ENCODE measurements around the gene HOMER3. TPM values are rescaled to one million over a fixed set of nuclear protein-coding genes. Genes with fewer than 3 reads are reported as not detected.

The HOMER3 gene
- total RNA-seq, 1 donor from 2014 or later = 50.6 TPM

GRCh38 chr19:18896421-18896841, 44.6 kb downstream of the HOMER3 start:
- no peaks in the 10 kb centered on the region for H3K27me3 Mint-ChIP-seq (ENCODE audit: low read depth)
- peaks cover 3% of the 10 kb centered on the region for H3K4me1 Mint-ChIP-seq (ENCODE audit: low read depth)
- H3K36me3 Mint-ChIP-seq (ENCODE audit: low read depth) = peaks cover 2% of the 10 kb centered on the region
- H3K27ac Mint-ChIP-seq (ENCODE audit: unreplicated experiment) = no peak overlapping the region
- TF ChIP-seq CTCF (IDR thresholded peaks at IDR 0.05) = peak; percentile 19
- peak overlapping the region; percentile 79 for H3K4me3 Mint-ChIP-seq (ENCODE audit: unreplicated experiment)
- no peak for DNase-seq (ENCODE audit: low spot score)
- no peaks in the 10 kb centered on the region for H3K9me3 Mint-ChIP-seq (ENCODE audit: low read depth)

DNA sequence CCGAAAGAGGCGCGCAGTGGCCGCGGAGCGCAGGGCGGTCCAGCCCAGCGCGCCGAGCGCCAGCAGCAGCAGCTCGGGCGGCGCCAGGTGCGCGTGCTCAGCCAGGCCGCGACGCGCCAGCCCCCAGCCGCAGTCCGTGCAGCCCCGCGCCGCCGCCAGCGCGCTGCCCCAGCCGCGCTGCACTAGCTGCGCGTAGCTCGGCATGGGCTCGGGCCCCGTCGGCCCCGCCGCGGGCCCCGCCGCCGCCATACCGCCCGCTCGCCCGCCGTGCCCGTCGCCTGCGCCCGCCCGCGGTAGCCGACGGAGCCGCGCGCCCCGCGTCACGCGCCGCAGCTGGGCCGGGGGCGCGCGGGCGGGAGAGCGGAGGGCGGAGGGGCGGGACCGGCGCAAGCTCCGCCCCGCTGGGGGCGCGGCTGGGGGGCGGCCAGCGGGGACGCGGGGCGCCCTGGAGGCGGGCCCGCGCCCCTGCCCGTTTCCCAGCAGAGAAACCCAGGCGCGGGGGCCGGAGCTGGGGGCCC, 45.1 kb downstream of the HOMER3 start, which contains the start of gene CERS1:
Gene CERS1 (minus strand): TSS at position 335 of the 518 bp plus-strand sequence. CDS start 86 bp downstream, at position 249.
- DNase-seq (ENCODE audit: low spot score) = no peak
- TF ChIP-seq CTCF (IDR thresholded peaks at IDR 0.05) = no peak
- Mint-ChIP-seq H3K4me3 (ENCODE audit: unreplicated experiment) (peak within 1 kb of the TSS; percentile 84), H3K36me3 (ENCODE audit: low read depth) (peaks cover 2% of the 10 kb centered on the region), H3K9me3 (ENCODE audit: low read depth) (no peaks in the 10 kb centered on the region), H3K4me1 (ENCODE audit: low read depth) (peaks cover 3% of the 10 kb centered on the region), H3K27ac (ENCODE audit: unreplicated experiment) (no peak within 1 kb of the TSS), H3K27me3 (ENCODE audit: low read depth) (no peaks in the 10 kb centered on the region)

- Mint-ChIP-seq H3K27ac (ENCODE audit: unreplicated experiment) (no peak overlapping the region), H3K27me3 (ENCODE audit: low read depth) (no peaks in the 10 kb centered on the region), H3K4me1 (ENCODE audit: low read depth) (peaks cover 3% of the 10 kb centered on the region), H3K4me3 (ENCODE audit: unreplicated experiment) (peak overlapping the region; percentile 84), H3K9me3 (ENCODE audit: low read depth) (no peaks in the 10 kb centered on the region), H3K36me3 (ENCODE audit: low read depth) (no peaks in the 10 kb centered on the region)
- TF ChIP-seq CTCF (IDR thresholded peaks at IDR 0.05) = peak; percentile 79
- DNase-seq (ENCODE audit: low spot score) = no peak
Observed at GRCh38 chr19:18895038-18895823, 45.8 kb downstream of the HOMER3 start.

DNA sequence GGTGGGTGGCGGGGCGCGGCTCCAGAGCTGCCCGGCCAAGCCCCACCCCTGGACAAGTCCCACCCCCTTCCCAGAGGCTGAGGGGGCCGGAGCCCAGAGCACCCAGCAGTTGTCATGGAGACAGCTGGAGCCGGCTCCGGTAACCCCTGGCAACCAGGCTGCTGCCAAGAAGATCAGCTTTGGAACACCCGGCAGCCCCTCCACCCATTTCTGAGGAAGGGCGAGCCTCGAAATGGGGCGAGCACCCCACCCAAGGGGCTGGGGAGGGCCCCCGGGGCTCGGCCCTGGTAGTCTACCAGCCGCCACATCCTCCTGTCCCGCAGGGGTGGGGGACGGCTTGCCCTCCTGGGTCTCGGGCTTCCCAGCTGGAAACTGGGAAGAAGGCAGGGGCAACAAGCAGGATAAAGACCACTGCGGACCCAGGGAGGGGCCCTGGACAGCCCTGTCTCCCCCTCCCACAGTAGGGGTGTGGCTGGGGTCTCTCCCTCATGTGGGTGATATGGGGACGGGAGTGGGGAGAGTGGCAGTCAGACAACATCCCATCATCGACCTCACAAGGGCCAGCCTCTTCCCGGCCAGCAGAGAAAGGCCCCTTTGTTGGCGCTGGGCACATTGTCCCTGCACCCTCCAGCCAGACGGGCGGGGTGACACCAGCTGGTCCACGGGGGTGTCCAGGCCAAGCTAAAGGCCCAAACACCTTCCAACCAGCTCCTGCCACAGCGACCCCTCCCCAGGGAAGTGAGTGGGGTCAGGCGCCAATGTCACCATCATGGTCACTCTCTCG, 46.6 kb downstream of the HOMER3 start:
- Mint-ChIP-seq H3K4me1 (ENCODE audit: low read depth) (peaks cover 3% of the 10 kb centered on the region), H3K27me3 (ENCODE audit: low read depth) (no peaks in the 10 kb centered on the region), H3K27ac (ENCODE audit: unreplicated experiment) (no peak overlapping the region), H3K36me3 (ENCODE audit: low read depth) (no peaks in the 10 kb centered on the region), H3K4me3 (ENCODE audit: unreplicated experiment) (peak overlapping the region; percentile 63), H3K9me3 (ENCODE audit: low read depth) (no peaks in the 10 kb centered on the region)
- TF ChIP-seq CTCF (IDR thresholded peaks at IDR 0.05) = no peak
- DNase-seq (ENCODE audit: low spot score) = no peak

GRCh38 chr19:18893587-18894253, 47.3 kb downstream of the HOMER3 start:
- TF ChIP-seq CTCF (IDR thresholded peaks at IDR 0.05) = no peak
- Mint-ChIP-seq H3K36me3 (ENCODE audit: low read depth) (no peaks in the 10 kb centered on the region), H3K4me1 (ENCODE audit: low read depth) (peaks cover 3% of the 10 kb centered on the region), H3K9me3 (ENCODE audit: low read depth) (no peaks in the 10 kb centered on the region), H3K27me3 (ENCODE audit: low read depth) (no peaks in the 10 kb centered on the region), H3K27ac (ENCODE audit: unreplicated experiment) (no peak overlapping the region), H3K4me3 (ENCODE audit: unreplicated experiment) (no peak overlapping the region)
- DNase-seq (ENCODE audit: low spot score) = no peak
